GM21360 (cell line): ENCODE data around the gene TGFBR1.
"Not testable (repeated sequence)": the region's sequence is repeated elsewhere in the genome, so short reads cannot be mapped to it uniquely, and the experiment has no call there.

Experiments used
- ATAC-seq: cut with Tn5 transposase; IDR thresholded peaks from one replicate; pipeline ENCODE4 v1.9.1; 2021; ENCODE audit warnings: mild to moderate bottlenecking, moderate library complexity; ENCODE audit not compliant: unreplicated experiment

The TGFBR1 gene

DNA sequence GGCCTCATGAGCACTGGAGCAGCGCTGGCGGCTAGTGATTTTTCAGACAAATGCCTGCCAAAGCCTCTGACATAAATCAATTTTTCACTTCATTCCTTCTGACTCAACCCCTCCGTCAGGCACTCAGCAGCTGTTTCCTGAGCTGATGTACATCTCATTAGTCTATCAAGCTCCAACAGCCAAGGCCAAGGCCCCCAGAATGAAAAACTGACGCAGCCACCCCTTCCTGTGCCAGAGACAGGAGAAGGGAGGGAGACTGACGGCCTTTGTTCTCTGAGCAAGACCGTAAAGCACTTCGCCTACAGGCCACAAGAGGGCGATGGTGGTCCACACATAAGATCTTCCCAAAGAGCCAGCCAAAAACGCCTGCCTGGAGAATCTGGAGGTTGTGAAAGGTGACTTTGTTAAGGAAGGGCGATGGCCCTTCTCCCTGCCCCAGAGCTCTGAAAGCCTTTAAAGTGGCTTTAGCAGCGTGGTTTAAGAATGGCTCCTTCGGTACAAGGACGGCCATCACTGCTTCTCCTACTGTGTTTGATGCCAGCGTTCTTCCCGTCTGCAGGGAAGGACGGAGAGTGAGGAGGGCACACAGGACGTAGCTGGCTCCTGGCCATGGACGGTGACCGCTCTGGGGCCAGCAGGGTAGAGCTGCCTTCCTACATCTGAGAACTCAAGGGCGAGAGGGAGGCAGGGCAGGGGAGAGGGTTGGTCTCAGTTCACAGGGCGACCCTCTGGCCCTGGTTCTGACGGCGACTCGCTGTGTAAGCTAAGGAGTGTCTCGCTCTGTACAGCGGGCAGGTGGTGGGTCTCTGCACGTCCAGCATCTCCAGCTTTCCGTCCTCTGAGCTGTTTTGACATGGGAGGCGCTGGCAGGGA lies 79.8 kb downstream of the TGFBR1 start:
- peak; percentile 53 for ATAC-seq

DNA sequence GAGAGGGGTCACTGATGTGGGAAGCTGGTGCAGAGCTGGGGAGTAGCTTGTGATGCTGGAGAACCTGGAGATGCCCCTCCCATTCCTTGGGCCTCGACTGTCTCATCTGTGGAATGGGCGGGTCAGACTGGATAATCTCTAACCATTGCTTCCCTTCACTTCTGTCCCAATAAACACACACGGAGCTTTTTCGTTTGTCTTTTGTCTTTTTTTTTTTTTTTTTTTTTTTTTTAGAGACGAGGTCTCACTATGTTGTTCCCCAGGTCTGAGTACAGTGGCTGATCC lies 80.4 kb downstream of the TGFBR1 start:
- no peak for ATAC-seq

DNA sequence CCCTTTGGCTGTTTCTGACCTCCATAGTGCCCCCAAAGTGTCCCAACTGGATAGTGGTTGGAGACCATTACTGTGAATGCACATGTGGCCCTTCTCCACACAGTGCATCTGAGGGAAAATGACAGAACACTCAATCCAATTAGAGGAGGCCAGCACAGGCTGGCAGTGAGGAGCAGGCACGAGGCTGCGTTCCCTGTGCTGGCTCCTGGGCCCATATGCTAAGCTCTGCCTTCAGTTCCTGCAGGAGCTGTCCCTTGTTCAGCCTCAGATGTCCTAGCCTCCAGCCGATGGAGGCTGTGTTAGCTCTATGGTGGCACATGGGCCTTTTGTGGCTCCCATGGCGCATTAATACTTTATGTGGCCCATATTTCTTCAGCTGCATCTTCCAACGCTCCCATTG lies 81.0 kb downstream of the TGFBR1 start:
- no peak for ATAC-seq

DNA sequence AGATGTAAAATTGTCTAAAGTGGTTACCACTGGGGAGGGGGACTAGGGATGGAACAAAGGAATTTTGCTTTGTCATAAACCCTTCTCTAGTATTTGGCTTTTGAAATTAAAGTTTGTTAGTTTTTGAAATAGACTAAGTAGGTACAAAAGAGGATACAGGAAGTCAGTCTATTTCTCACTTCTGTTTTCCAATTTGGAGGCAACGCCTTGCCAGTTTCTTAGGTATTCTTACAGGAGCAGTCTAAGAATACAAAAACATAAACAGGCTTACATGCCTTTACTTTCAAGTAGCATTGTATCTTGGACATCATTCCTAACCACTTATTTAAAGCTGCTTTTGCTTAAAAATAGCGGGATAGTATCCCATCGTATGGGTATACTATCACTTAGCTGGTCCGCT lies 82.4 kb downstream of the TGFBR1 start:
- ATAC-seq = no peak

DNA sequence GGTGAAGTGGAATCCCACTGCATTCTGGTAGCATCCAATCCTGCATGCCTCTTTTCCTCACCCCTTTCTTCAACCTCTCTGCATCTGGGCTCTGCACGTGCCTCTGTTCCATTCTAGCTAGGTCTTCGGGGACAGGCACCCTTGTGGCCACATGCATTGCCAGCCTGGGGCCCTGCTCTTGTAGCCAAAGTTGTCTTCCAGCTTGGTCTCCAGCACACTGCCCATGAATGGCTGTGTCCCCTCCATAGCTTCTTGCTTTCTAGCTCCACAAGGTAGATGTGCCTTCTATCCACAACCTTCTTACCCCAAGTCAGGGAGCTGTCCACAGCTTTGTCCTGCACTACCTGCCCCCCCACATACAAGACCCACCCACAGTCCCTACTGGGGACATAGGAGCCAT lies 84.3 kb downstream of the TGFBR1 start:
- no peak for ATAC-seq

DNA sequence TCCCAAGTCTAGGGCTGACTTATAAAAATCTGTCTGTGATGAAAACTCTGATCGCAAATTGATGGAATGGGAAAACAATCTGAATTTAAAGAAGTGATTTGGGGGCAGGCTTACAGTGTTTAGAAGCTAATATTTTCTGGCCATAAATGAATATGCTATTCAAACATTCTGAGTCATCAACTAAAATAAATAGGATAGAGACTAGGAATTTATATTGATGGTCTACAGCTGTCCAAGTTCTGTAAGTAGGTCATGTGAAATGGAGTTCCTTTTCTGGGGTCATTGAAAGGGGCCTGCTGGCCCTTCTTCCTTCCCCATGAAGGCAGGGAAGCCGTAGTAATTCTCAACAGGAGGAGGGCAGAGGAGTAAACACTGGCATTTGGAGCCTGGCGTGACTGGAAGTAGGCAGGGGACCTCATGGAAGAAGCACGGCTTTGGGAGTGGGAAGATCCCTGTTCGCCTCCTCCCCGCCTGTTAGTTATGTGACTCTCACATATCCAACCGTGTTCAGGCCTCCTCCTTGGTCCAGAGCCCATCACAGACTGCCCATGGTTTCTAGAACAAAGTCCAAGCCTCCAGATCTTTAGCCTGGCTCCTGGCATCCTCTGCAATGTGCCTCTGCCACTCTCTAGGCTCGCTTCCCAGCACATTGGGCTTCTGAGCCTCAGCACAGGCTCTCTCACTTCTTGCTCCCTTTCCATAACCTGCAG lies 85.1 kb downstream of the TGFBR1 start:
- no peak for ATAC-seq

DNA sequence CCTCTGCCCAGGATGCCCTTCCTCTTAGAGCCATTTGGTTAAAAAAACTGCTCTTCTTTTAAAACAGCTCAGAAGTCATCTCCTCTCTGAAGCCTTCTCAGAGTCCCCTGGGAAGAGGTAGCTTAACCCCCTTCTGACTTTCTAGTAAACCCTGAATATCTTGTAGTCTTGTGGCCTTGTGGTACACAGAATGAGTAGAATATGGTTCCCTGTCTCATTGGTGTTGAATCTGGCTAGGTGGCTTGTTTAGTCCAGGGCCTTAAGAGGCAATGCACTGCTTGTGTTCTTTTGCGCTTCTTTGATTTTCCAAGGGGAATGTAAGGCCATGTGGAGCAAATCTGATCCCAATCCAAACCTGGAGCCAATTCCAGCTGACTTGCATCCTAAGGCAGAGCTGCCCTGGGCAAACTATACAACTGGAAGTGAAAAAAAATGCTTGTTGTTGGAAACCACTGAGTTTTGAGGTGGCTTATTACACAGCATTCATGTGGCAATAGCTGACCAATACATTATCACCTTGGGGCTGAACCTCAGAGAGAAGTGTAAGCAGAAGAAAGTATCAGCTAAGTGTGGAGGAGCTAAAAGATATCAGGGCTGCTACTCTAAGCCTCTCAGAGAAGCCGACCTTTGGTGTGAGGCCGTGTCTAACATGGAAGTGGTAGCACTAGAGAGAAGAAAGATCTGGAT lies 85.8 kb downstream of the TGFBR1 start:
- no peak for ATAC-seq

DNA sequence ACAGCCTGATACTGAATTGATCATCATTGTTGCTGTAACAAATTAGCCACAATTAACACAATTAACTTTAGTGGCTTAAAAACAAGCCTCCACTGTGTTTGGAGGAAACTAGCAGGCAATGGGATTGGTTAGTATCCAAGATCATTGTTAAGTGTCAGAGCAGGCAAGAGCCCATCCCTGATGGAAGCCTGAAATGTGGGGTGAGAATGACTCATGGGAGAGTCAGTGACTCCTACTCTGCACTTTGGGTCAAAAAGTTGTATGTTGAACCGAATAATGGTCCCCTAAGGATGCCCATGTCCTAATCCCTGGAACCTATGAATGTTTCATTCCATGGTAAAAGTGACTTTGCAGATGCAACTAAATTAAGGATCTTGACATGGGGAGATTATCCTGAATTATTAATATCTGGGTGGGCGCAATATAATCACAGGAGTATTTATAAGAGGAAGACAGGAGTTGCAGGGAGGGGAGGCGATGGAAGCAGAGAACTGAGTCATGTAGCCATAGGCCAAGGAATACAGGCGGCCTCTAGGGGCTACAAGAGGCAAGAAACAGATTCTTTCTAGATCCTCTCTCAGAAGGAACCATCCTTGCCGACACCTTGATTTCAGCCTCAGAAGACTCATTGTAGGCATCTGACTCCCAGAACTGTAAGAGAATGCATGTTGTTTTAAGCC lies 88.0 kb downstream of the TGFBR1 start:
- no peak for ATAC-seq

DNA sequence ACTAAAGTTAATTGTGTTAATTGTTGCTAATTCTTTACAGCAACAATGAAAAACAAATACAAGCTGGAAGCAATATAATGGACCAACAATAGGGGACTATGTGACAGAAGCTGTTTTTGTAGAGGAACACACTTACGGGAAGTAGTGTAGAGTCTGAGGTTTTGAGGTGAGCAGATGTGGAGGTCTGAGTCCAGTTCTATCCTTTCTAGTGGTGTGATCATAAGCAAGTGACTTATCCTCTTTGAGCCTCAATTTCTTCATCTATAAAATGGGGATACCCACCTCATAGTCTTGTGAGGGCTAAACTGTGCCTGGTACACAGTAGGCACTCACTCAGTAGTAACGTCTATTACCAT lies 88.5 kb downstream of the TGFBR1 start:
- no peak for ATAC-seq

DNA sequence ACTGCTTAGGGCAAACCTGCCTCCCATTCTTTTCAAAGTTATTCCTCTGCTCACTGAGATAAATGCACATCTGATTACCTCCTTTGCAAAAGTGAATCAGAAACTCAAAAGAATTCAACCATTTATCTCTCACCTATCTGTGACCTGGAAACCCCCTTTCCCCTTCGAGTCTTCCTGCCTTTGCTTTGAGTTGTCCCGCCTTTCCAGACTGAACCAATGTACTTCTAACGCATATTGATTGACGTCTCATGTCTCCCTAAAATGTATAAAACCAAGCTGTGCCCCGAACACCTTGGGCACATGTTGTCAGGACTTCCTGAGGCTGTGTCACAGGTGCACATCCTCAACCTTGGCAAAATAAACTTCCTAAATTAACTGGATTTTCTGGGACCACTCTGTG lies 91.6 kb downstream of the TGFBR1 start:
- not testable (repeated sequence) for ATAC-seq

DNA sequence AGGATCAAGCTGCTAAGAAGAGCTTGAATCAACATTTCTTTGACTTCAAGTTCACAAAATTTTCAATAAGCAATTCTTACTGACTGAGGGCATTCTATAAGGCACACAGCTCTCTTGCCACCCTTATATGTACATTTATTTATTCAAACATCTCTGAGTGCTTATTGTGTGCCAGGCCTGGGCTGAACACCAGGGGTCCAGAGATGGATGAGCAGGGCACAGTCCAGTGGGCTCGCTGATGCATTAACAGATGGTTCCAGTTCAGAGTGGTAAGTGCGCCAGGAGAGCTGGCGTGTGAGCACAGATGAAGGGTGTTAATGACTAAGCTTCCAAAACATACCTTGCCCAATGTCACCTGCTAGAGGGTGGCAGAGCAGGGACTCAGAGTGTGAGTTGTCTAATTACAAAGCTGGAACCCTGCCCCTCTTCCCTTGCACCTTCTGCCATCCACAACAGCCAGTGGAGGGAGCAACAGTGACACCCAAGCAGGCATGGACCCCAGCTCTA lies 92.3 kb downstream of the TGFBR1 start:
- no peak for ATAC-seq

DNA sequence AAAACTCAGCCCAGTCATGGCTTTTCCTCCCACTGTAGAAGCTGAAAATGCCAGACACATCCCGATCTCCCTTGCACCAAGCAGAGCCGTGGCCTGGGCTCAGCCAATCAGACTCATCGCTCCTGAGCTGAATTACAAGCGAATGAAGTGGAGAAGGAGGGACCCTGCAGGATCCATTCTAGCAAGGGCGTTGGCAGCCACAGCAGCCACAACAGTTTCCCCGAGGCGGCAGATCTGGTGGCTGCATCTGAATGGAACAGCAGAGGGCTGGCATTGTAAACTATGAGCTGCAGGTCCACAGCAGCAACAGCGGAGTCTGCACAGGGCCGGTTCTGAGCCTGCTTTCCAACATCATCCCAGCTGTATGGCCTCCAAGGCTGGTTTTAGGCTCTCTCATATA lies 93.1 kb downstream of the TGFBR1 start:
- ATAC-seq = no peak

DNA sequence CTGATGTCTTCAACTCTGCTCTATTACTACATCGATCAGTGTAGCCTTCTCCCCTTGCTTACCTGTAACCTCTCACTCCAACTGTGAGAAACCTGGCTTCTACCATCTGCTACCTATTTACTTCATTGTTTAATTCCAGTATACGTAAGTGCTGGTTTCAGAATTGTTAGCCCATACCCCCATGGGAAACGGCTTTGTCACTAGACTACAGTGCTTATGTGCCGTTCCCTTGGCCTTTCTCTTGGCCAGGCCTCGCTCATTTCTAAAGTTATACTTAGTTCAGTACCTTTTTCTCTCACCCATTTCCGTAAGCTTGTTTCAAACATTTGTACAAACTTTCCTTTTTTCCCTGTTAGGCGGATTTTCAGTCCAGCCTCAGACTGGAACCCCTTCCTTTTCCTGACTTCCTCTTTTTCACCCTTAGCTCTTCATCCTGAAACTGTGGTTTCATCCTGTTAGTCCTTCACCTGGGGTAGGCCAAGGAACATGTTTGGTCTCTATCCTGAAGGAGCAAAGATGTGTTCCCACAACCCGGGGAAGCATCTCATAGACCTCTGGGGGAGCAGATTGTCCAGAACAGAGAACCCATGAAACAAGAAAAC lies 95.1 kb downstream of the TGFBR1 start:
- no peak for ATAC-seq

DNA sequence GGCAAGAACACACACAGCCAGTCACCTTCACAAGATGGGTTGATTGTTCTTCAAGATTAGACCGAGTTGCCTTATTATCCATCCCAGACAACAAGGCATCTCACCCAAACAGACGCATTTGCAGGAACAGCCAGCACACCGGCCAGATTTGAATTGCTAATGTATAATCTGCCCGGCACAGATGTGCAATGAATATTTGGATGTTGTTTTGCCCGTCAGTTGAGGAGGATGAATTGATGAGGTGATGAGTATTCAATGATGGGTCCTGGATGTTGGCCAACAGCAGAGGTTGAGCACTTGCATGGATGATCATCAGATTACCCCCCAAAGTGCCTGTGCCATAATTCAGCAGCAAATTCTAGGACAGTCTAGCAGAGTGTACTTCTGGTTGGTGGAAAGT lies 96.7 kb downstream of the TGFBR1 start:
- no peak for ATAC-seq
